ENCODE results near the gene PAMR1. TPM values are rescaled to one million over a fixed set of nuclear protein-coding genes. Genes with fewer than 3 reads are reported as not detected.
"Not testable (repeated sequence)": the region's sequence is repeated elsewhere in the genome, so short reads cannot be mapped to it uniquely, and the experiment has no call there.

PAMR1 gene
- total and polyA plus RNA-seq, 9 donors = 0.25 to 25.8 (median 3.6) TPM

- no peaks in the 10 kb centered on the region for H3K36me3 ChIP-seq
- peak overlapping the region; percentile 44 for H3K4me3 ChIP-seq
- no peaks in the 10 kb centered on the region for H3K4me1 ChIP-seq (ENCODE audit: insufficient read depth)
- no peak for DNase-seq
- no peak overlapping the region for H3K27ac ChIP-seq
- H3K9me3 ChIP-seq = no peaks in the 10 kb centered on the region
- no peak for TF ChIP-seq POLR2A (IDR thresholded peaks at IDR 0.05)
- no peak for TF ChIP-seq EP300 (IDR thresholded peaks at IDR 0.05)
- TF ChIP-seq, protein P1, sequence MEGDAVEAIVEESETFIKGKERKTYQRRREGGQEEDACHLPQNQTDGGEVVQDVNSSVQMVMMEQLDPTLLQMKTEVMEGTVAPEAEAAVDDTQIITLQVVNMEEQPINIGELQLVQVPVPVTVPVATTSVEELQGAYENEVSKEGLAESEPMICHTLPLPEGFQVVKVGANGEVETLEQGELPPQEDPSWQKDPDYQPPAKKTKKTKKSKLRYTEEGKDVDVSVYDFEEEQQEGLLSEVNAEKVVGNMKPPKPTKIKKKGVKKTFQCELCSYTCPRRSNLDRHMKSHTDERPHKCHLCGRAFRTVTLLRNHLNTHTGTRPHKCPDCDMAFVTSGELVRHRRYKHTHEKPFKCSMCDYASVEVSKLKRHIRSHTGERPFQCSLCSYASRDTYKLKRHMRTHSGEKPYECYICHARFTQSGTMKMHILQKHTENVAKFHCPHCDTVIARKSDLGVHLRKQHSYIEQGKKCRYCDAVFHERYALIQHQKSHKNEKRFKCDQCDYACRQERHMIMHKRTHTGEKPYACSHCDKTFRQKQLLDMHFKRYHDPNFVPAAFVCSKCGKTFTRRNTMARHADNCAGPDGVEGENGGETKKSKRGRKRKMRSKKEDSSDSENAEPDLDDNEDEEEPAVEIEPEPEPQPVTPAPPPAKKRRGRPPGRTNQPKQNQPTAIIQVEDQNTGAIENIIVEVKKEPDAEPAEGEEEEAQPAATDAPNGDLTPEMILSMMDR (IDR thresholded peaks at IDR 0.05) = no peak
- no peaks in the 10 kb centered on the region for H3K27me3 ChIP-seq
- intact Hi-C loops (cut with DNase I) = no loop called here
- WGBS, 3 donors = 52 to 75% (median 69%) methylated on average over 4 of the region's 4 CpGs
Measured at GRCh38 chr11:35524780-35525179, 636 bp downstream of the PAMR1 start.

DNA sequence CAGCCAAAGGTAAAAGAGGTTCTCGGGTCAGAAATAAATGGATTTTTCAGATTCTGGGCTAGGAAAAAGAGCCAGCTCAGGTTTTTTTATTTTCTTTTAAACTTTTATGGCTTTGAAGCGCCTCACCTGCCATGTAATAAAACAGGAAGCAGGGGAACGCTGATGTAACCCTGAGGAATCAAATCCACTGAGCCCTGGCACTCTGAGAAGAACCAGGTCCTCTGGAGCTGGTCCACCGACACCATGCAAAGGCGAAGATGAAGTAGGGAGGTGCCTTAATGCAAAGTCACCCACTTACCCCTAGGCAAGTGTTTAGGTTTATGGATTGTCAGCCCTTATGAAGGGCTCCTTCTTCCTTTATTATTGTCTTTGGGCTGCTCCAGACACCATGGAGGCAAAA is 1.6 kb downstream of the PAMR1 start:
- Histone ChIP-seq H3K4me3 (peak overlapping the region; percentile 44), H3K36me3 (no peaks in the 10 kb centered on the region), H3K9me3 (no peaks in the 10 kb centered on the region), H3K27ac (no peak overlapping the region), H3K27me3 (no peaks in the 10 kb centered on the region), H3K4me1 (ENCODE audit: insufficient read depth) (no peaks in the 10 kb centered on the region)
- TF ChIP-seq EP300 (IDR thresholded peaks at IDR 0.05) (no peak), POLR2A (IDR thresholded peaks at IDR 0.05) (no peak)
- TF ChIP-seq, protein P1 (IDR thresholded peaks at IDR 0.05) = no peak
- 58 to 75% (median 59%) methylated on average over 5 of the region's 5 CpGs for WGBS, 3 donors
- DNase-seq = no peak
- intact Hi-C loops (cut with DNase I) = no loop called here

DNA sequence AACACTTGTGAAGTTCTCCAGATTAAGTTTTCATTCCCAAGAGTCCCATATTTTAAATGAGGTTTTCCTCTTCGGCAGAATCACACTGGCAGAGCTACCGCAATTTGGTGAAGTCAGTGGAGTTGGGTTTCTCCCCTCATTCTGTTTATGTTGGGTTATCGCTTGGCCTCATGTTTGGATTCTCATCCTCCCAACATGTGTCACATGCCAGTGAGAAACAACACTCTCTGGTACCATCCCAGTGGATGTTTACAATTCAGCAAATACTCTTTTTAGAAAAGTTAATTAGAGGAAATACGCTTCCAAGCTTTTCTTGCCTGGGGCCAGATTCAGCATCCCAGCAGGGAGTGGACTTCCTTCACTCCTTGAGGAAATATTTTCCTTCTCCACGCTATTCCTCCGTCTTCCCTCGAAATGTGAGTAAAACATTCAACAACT is 2.1 kb downstream of the PAMR1 start:
- intact Hi-C loops (cut with DNase I) = no loop called here
- TF ChIP-seq EP300 (IDR thresholded peaks at IDR 0.05) = no peak
- TF ChIP-seq, protein P1 (IDR thresholded peaks at IDR 0.05) = no peak
- TF ChIP-seq POLR2A (IDR thresholded peaks at IDR 0.05) = no peak
- H3K27ac ChIP-seq = no peak overlapping the region
- H3K27me3 ChIP-seq = no peaks in the 10 kb centered on the region
- no peaks in the 10 kb centered on the region for H3K36me3 ChIP-seq
- H3K4me1 ChIP-seq (ENCODE audit: insufficient read depth) = no peaks in the 10 kb centered on the region
- H3K9me3 ChIP-seq = no peaks in the 10 kb centered on the region
- H3K4me3 ChIP-seq = peak overlapping the region; percentile 44
- DNase-seq = no peak
- 4 to 6% (median 6%) methylated on average over 7 of the region's 7 CpGs for WGBS, 3 donors

- WGBS, 3 donors = 93 to 99% (median 95%) methylated on average over 5 of the region's 5 CpGs
- DNase-seq; intact Hi-C loops (cut with DNase I): not testable (repeated sequence)
Measured at GRCh38 chr11:35522091-35522490, 3.3 kb downstream of the PAMR1 start.

GRCh38 chr11:35520376-35520775 is 5.0 kb downstream of the PAMR1 start:
- intact Hi-C loops (cut with DNase I) = no loop called here
- no peaks in the 10 kb centered on the region for H3K9me3 ChIP-seq
- H3K4me3 ChIP-seq = no peak overlapping the region
- WGBS, 3 donors = 34 to 49% (median 45%) methylated on average over 1 of the region's 1 CpG
- H3K27me3 ChIP-seq = no peaks in the 10 kb centered on the region
- H3K36me3 ChIP-seq = no peaks in the 10 kb centered on the region
- DNase-seq = no peak
- no peak overlapping the region for H3K27ac ChIP-seq
- TF ChIP-seq EP300 (IDR thresholded peaks at IDR 0.05) = no peak
- TF ChIP-seq POLR2A (IDR thresholded peaks at IDR 0.05) = no peak
- TF ChIP-seq, protein P1 (IDR thresholded peaks at IDR 0.05) = no peak
- H3K4me1 ChIP-seq (ENCODE audit: insufficient read depth) = no peaks in the 10 kb centered on the region

More at GRCh38 chr11:35522091-35522490, 3.3 kb downstream of the PAMR1 start:
- H3K27ac ChIP-seq; H3K4me3 ChIP-seq; H3K27me3 ChIP-seq; H3K4me1 ChIP-seq (ENCODE audit: insufficient read depth); H3K36me3 ChIP-seq; H3K9me3 ChIP-seq: not testable (repeated sequence)

Measured in ovary (tissue), 9 donors.